ENCODE results near the gene ASB16. TPM values are rescaled to one million over a fixed set of nuclear protein-coding genes. Genes with fewer than 3 reads are reported as not detected.

The ASB16 gene, protein sequence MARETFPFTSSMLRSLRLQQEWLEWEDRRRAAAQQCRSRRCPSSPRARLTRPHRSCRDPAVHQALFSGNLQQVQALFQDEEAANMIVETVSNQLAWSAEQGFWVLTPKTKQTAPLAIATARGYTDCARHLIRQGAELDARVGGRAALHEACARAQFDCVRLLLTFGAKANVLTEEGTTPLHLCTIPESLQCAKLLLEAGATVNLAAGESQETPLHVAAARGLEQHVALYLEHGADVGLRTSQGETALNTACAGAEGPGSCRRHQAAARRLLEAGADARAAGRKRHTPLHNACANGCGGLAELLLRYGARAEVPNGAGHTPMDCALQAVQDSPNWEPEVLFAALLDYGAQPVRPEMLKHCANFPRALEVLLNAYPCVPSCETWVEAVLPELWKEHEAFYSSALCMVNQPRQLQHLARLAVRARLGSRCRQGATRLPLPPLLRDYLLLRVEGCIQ
- total RNA-seq (under 1 TPM in 1 of 2 donors, not detected in 1; 0.37 TPM), polyA plus RNA-seq (under 1 TPM; 0.02 to 0.08 TPM)

GRCh38 chr17:44170499-44171201 is at the start of gene ASB16:
TSS of gene ASB16 (plus strand) at chr17:44170704. CDS start at chr17:44170790, 86 bp downstream.
- no peak for DNase-seq (ENCODE audit: low spot score)
- no peaks in the 10 kb centered on the region for H3K9me3 ChIP-seq (ENCODE audit: control insufficient read depth in 4 of 4, low read length in 3 of 4)
- TF ChIP-seq TAF1 (conservative IDR thresholded peaks at IDR 0.05) (no peak), GABPA (IDR thresholded peaks at IDR 0.05 in 1 of 2, conservative IDR thresholded peaks at IDR 0.05 in 1 of 2) (no peak), FOXA1 (IDR thresholded peaks at IDR 0.05) (no peak), HNF4G (IDR thresholded peaks at IDR 0.05) (no peak)
- TF ChIP-seq, protein P1, sequence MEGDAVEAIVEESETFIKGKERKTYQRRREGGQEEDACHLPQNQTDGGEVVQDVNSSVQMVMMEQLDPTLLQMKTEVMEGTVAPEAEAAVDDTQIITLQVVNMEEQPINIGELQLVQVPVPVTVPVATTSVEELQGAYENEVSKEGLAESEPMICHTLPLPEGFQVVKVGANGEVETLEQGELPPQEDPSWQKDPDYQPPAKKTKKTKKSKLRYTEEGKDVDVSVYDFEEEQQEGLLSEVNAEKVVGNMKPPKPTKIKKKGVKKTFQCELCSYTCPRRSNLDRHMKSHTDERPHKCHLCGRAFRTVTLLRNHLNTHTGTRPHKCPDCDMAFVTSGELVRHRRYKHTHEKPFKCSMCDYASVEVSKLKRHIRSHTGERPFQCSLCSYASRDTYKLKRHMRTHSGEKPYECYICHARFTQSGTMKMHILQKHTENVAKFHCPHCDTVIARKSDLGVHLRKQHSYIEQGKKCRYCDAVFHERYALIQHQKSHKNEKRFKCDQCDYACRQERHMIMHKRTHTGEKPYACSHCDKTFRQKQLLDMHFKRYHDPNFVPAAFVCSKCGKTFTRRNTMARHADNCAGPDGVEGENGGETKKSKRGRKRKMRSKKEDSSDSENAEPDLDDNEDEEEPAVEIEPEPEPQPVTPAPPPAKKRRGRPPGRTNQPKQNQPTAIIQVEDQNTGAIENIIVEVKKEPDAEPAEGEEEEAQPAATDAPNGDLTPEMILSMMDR (IDR thresholded peaks at IDR 0.05; ENCODE audit: low read depth, low read length, missing input control): no peak
- TF ChIP-seq, protein P2, sequence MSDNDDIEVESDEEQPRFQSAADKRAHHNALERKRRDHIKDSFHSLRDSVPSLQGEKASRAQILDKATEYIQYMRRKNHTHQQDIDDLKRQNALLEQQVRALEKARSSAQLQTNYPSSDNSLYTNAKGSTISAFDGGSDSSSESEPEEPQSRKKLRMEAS (IDR thresholded peaks at IDR 0.05): no peak
- peak within 1 kb of the TSS in 1 of 2 donors; percentile 16 for H3K9ac ChIP-seq (ENCODE audit: low read depth in 1 of 2, low read length in 2 of 2)
- H3K27me3 ChIP-seq (ENCODE audit: control insufficient read depth in 4 of 4, insufficient read depth in 4 of 4, low read length in 3 of 4): no peaks in the 10 kb centered on the region
- H3K4me3 ChIP-seq (ENCODE audit: low read depth in 1 of 3, low read length in 3 of 3): no peak within 1 kb of the TSS
- H3K27ac ChIP-seq (ENCODE audit: low read depth in 1 of 2, low read length in 2 of 2): no peak within 1 kb of the TSS
- 43% methylated on average over 21 of the region's 21 CpGs for WGBS
- no peaks in the 10 kb centered on the region for H3K36me3 ChIP-seq (ENCODE audit: control insufficient read depth in 4 of 4, insufficient read depth in 3 of 4, low read depth in 1 of 4, low read length in 3 of 4)
- H3K4me1 ChIP-seq (ENCODE audit: control insufficient read depth in 4 of 4, insufficient read depth in 4 of 4, low read length in 3 of 4): peaks cover 0 to 13% (median 4%) of the 10 kb centered on the region in 4 donors

- Histone ChIP-seq H3K9me3 (ENCODE audit: control insufficient read depth in 4 of 4, low read length in 3 of 4) (no peaks in the 10 kb centered on the region), H3K36me3 (ENCODE audit: control insufficient read depth in 4 of 4, insufficient read depth in 3 of 4, low read depth in 1 of 4, low read length in 3 of 4) (no peaks in the 10 kb centered on the region), H3K9ac (ENCODE audit: low read depth in 1 of 2, low read length in 2 of 2) (no peak overlapping the region), H3K27ac (ENCODE audit: low read depth in 1 of 2, low read length in 2 of 2) (no peak overlapping the region), H3K4me3 (ENCODE audit: low read depth in 1 of 3, low read length in 3 of 3) (no peak overlapping the region), H3K27me3 (ENCODE audit: control insufficient read depth in 4 of 4, insufficient read depth in 4 of 4, low read length in 3 of 4) (no peaks in the 10 kb centered on the region), H3K4me1 (ENCODE audit: control insufficient read depth in 4 of 4, insufficient read depth in 4 of 4, low read length in 3 of 4) (peaks cover 6 to 17% (median 12%) of the 10 kb centered on the region in 4 donors)
- 77% methylated on average over 9 of the region's 9 CpGs for WGBS
- no peak for DNase-seq (ENCODE audit: low spot score)
- TF ChIP-seq YY1 (IDR thresholded peaks at IDR 0.05) (no peak), EGR1 (IDR thresholded peaks at IDR 0.05; ENCODE audit: low read depth in 2 of 2) (no peak), GABPA (IDR thresholded peaks at IDR 0.05 in 1 of 2, conservative IDR thresholded peaks at IDR 0.05 in 1 of 2) (no peak), JUND (IDR thresholded peaks at IDR 0.05) (no peak), TAF1 (conservative IDR thresholded peaks at IDR 0.05) (no peak), FOXA2 (IDR thresholded peaks at IDR 0.05) (no peak), HNF4A (conservative IDR thresholded peaks at IDR 0.05) (no peak), FOXA1 (IDR thresholded peaks at IDR 0.05) (no peak), RAD21 (IDR thresholded peaks at IDR 0.05) (no peak), ZBTB33 (IDR thresholded peaks at IDR 0.05) (no peak), HNF4G (IDR thresholded peaks at IDR 0.05) (no peak), NR2F2 (IDR thresholded peaks at IDR 0.05) (no peak), RXRA (IDR thresholded peaks at IDR 0.05) (no peak), SP1 (IDR thresholded peaks at IDR 0.05) (no peak)
- TF ChIP-seq, protein P1 (IDR thresholded peaks at IDR 0.05; ENCODE audit: low read depth, low read length, missing input control): no peak
- TF ChIP-seq, protein P3, sequence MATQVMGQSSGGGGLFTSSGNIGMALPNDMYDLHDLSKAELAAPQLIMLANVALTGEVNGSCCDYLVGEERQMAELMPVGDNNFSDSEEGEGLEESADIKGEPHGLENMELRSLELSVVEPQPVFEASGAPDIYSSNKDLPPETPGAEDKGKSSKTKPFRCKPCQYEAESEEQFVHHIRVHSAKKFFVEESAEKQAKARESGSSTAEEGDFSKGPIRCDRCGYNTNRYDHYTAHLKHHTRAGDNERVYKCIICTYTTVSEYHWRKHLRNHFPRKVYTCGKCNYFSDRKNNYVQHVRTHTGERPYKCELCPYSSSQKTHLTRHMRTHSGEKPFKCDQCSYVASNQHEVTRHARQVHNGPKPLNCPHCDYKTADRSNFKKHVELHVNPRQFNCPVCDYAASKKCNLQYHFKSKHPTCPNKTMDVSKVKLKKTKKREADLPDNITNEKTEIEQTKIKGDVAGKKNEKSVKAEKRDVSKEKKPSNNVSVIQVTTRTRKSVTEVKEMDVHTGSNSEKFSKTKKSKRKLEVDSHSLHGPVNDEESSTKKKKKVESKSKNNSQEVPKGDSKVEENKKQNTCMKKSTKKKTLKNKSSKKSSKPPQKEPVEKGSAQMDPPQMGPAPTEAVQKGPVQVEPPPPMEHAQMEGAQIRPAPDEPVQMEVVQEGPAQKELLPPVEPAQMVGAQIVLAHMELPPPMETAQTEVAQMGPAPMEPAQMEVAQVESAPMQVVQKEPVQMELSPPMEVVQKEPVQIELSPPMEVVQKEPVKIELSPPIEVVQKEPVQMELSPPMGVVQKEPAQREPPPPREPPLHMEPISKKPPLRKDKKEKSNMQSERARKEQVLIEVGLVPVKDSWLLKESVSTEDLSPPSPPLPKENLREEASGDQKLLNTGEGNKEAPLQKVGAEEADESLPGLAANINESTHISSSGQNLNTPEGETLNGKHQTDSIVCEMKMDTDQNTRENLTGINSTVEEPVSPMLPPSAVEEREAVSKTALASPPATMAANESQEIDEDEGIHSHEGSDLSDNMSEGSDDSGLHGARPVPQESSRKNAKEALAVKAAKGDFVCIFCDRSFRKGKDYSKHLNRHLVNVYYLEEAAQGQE (IDR thresholded peaks at IDR 0.05): no peak
- TF ChIP-seq, protein P2 (IDR thresholded peaks at IDR 0.05): no peak
Measured at GRCh38 chr17:44120851-44121605, 49.5 kb upstream of the ASB16 start.

Data from liver (tissue), 9 donors.